ENCODE results near the gene CALD1.

Gene CALD1

DNA sequence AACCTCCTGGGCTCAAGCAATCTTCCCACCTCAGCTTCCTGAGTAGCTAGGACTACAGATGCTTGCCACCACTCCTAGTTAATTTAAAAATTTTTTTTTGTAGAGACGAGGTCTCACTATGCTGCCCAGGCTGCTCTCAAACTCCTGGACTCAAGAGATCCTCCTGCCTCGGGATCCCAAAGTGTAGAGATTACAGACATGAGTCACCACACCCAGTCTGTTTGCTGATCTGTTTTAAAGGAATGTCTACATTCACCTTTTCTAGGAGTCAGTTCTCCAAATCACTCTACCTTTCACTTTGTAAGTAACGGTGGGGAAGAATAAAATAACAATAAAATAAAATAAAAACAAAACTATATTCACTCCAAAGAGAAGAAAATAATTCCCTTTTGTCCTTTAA lies 120.3 kb downstream of the CALD1 start:
- TF ChIP-seq, protein P1, sequence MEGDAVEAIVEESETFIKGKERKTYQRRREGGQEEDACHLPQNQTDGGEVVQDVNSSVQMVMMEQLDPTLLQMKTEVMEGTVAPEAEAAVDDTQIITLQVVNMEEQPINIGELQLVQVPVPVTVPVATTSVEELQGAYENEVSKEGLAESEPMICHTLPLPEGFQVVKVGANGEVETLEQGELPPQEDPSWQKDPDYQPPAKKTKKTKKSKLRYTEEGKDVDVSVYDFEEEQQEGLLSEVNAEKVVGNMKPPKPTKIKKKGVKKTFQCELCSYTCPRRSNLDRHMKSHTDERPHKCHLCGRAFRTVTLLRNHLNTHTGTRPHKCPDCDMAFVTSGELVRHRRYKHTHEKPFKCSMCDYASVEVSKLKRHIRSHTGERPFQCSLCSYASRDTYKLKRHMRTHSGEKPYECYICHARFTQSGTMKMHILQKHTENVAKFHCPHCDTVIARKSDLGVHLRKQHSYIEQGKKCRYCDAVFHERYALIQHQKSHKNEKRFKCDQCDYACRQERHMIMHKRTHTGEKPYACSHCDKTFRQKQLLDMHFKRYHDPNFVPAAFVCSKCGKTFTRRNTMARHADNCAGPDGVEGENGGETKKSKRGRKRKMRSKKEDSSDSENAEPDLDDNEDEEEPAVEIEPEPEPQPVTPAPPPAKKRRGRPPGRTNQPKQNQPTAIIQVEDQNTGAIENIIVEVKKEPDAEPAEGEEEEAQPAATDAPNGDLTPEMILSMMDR (IDR thresholded peaks at IDR 0.05; ENCODE audit: insufficient read depth, low read length, missing control alignments): no peak
- POLR2A ChIA-PET: no interaction called here
- CTCF ChIA-PET: interaction anchor here (1.4 kb wide), 1 partner anchor 213 kb away, joined by 3 read pairs; no protein-coding TSS in a partner anchor
- H3K4me3 ChIP-seq (ENCODE audit: low read depth, low read length): no peak overlapping the region
- DNase-seq (ENCODE audit: low read depth, low spot score): no peak

DNA sequence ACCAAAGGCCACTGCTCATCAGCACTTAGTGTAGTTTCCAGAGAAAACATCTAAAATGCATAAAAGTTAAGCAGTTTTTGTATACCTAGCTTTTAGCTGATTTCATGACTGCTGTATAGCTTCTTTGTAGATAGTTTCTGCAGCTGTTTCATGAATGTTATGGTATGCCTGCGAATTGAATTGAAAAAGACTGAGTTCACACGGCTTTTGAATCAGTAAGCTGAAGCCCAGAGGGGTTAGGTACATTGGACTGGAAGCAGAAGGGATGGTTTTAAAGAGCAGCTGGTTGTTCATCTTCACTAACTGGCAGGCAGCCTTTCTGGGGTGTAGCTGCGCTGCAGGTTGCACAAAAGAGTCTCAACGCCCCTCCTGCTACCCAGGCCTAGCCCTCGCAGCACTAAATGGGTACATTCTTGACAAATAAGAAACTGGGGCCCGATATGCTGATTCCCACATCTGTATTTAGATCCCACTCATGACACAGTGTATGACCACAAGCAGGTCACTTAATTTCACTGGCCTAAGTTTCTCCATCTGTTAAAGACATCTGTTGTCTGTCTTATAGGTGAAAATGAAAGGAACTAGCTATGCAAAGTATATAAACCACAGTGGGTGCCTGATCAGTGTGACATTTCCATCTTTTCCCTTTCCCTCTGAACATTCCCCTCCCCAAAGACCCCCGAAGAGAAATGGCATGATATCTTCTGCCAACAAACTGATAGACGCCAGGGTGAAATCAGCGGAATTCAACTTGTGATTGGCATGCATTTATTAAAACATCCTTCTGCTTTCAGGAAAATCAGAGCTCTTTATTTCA lies 120.9 kb downstream of the CALD1 start:
- DNase-seq (ENCODE audit: low read depth, low spot score): no peak
- CTCF ChIA-PET: interaction anchor here (0.8 to 1.4 kb wide), 2 partner anchors 11 to 214 kb away, joined by 3 read pairs; no protein-coding TSS in a partner anchor
- no peak overlapping the region for H3K4me3 ChIP-seq (ENCODE audit: low read depth, low read length)
- TF ChIP-seq, protein P1 (IDR thresholded peaks at IDR 0.05; ENCODE audit: insufficient read depth, low read length, missing control alignments): no peak
- POLR2A ChIA-PET: no interaction called here

- POLR2A ChIA-PET: no interaction called here
- TF ChIP-seq, protein P1 (IDR thresholded peaks at IDR 0.05; ENCODE audit: insufficient read depth, low read length, missing control alignments): no peak
- no peak overlapping the region for H3K4me3 ChIP-seq (ENCODE audit: low read depth, low read length)
- CTCF ChIA-PET: interaction anchor here (0.8 to 1.4 kb wide), 2 partner anchors 13 to 215 kb away, joined by 3 read pairs; no protein-coding TSS in a partner anchor
- DNase-seq (ENCODE audit: low read depth, low spot score): no peak
Observed at GRCh38 chr7:134901389-134902020, 122.1 kb downstream of the CALD1 start.

GRCh38 chr7:134902058-134902457 lies 122.6 kb downstream of the CALD1 start:
- DNase-seq (ENCODE audit: low read depth, low spot score): no peak
- TF ChIP-seq, protein P1 (IDR thresholded peaks at IDR 0.05; ENCODE audit: insufficient read depth, low read length, missing control alignments): no peak
- H3K4me3 ChIP-seq (ENCODE audit: low read depth, low read length): no peak overlapping the region
- CTCF ChIA-PET: interaction anchor here (1.4 kb wide), 1 partner anchor 9 kb away, joined by 4 read pairs; no protein-coding TSS in a partner anchor
- POLR2A ChIA-PET: no interaction called here

- POLR2A ChIA-PET: no interaction called here
- H3K4me3 ChIP-seq (ENCODE audit: low read depth, low read length): no peak overlapping the region
- CTCF ChIA-PET: interaction anchor here (1.4 kb wide), 1 partner anchor 10 kb away, joined by 4 read pairs; no protein-coding TSS in a partner anchor
- no peak for DNase-seq (ENCODE audit: low read depth, low spot score)
- TF ChIP-seq, protein P1 (IDR thresholded peaks at IDR 0.05; ENCODE audit: insufficient read depth, low read length, missing control alignments): no peak
Observed at GRCh38 chr7:134903073-134903790, 123.8 kb downstream of the CALD1 start.

Data from AG04449 (cell line).